Esophagus squamous epithelium (tissue), 5 donors: ENCODE results near the gene HMGCS2. TPM values are rescaled to one million over a fixed set of nuclear protein-coding genes. Genes with fewer than 3 reads are reported as not detected.

ENCODE experiments used
- DNase-seq: peaks from one replicate; lab custom pipeline; 2025; lab: John Stamatoyannopoulos, UW
- H3K27ac ChIP-seq, 4 donors: fragments of 200-600 bp; sonication (generic); one replicate each; pipeline ENCODE4 v1.5.1; 2016 to 2019; ENCODE audit warnings: mild to moderate bottlenecking in 1 of 4
- H3K27me3 ChIP-seq, 4 donors: fragments of 200-600 bp; sonication (generic); 1 replicate in 3 of 4; 2 replicates in 1 of 4; pipeline versions ENCODE4 v1.5.1 to v1.6.0; 2017 to 2021; ENCODE audit warnings: antibody characterized with exemption in 1 of 4
- H3K36me3 ChIP-seq, 3 donors: fragments of 200-600 bp; sonication (generic); one replicate each; pipeline ENCODE4 v1.5.1; 2016 to 2019
- H3K4me1 ChIP-seq, 3 donors: fragments of 200-600 bp; sonication (generic); one replicate each; pipeline ENCODE4 v1.5.1; 2017 to 2019
- H3K4me3 ChIP-seq, 4 donors: fragments of 200-600 bp; sonication (generic); 1 replicate in 3 of 4; 2 replicates in 1 of 4; pipeline ENCODE4 v1.5.1; 2016 to 2019; ENCODE audit warnings: mild to moderate bottlenecking in 2 of 4, moderate library complexity in 1 of 4
- H3K9me3 ChIP-seq, 3 donors: fragments of 200-600 bp; sonication (generic); one replicate each; pipeline ENCODE4 v1.5.1; 2016 to 2019
- CTCF ChIP-seq, 6 experiments: fragments of 450-650 bp in 4 of 6; fragments of 200-600 bp in 2 of 6; sonication (generic) in 2 of 6; IDR thresholded peaks; one replicate each; pipeline ENCODE4 v1.5.1; 2016 to 2019; ENCODE audit warnings: antibody characterized with exemption in 6 of 6, mild to moderate bottlenecking in 4 of 6, moderate library complexity in 4 of 6
- POLR2A ChIP-seq, 4 donors: fragments of 450-650 bp; IDR thresholded peaks; one replicate each; pipeline ENCODE4 v1.6.1; 2017; ENCODE audit warnings: antibody characterized with exemption in 4 of 4, mild to moderate bottlenecking in 4 of 4, moderate library complexity in 3 of 4
- WGBS, 2 donors: methylation state at CpG; one replicate each; pipeline ENCODE4 v1.1.5; 2018; 5-methylcytosine and 5-hydroxymethylcytosine counted together
- intact Hi-C: fragments of 100-400 bp; cut with DNase I; formaldehyde crosslinking; loops from one replicate; pipeline ENCODE4 v1.15.0; 2022
- total RNA-seq, 4 donors: library from RNA; depleted of rRNA; stranded (reverse); fragments of >200 nt; gene quantifications; one replicate each; pipeline ENCODE4 v1.1.0, GENCODE V29; 2016
- donor health status: DM: yes; HTN: yes; CAD: no.

Gene HMGCS2
- total RNA-seq, 4 donors from 2014 or later: 1.1 to 27.0 (median 2.5) TPM; not detected in 1

GRCh38 chr1:119703666-119704450 lies 64.8 kb downstream of the HMGCS2 start:
- no peaks in the 10 kb centered on the region for H3K27me3 ChIP-seq
- no peak overlapping the region for H3K27ac ChIP-seq
- H3K4me3 ChIP-seq: no peak overlapping the region
- intact Hi-C loops: no loop called here
- TF ChIP-seq POLR2A (IDR thresholded peaks at IDR 0.05) (no peak), CTCF (IDR thresholded peaks at IDR 0.05) (no peak)
- peaks cover 0 to 12% (median 7%) of the 10 kb centered on the region in 3 donors for H3K9me3 ChIP-seq
- DNase-seq: no peak
- no peaks in the 10 kb centered on the region for H3K4me1 ChIP-seq
- 63 to 68% methylated on average over 6 of the region's 6 CpGs for WGBS, 2 donors
- no peaks in the 10 kb centered on the region for H3K36me3 ChIP-seq

GRCh38 chr1:119702384-119702783 lies 66.3 kb downstream of the HMGCS2 start:
- peaks cover 0 to 12% (median 7%) of the 10 kb centered on the region in 3 donors for H3K9me3 ChIP-seq
- no peaks in the 10 kb centered on the region for H3K4me1 ChIP-seq
- intact Hi-C loops: no loop called here
- no peak for DNase-seq
- H3K27me3 ChIP-seq: no peaks in the 10 kb centered on the region
- H3K27ac ChIP-seq: no peak overlapping the region
- 47 to 66% methylated on average over 2 of the region's 2 CpGs for WGBS, 2 donors
- no peak overlapping the region for H3K4me3 ChIP-seq
- TF ChIP-seq POLR2A (IDR thresholded peaks at IDR 0.05): no peak
- TF ChIP-seq CTCF (IDR thresholded peaks at IDR 0.05): no peak
- H3K36me3 ChIP-seq: no peaks in the 10 kb centered on the region

GRCh38 chr1:119701659-119702058 lies 67.0 kb downstream of the HMGCS2 start:
- peaks cover 0 to 3% (median 0%) of the 10 kb centered on the region in 3 donors for H3K4me1 ChIP-seq
- intact Hi-C loops: no loop called here
- H3K9me3 ChIP-seq: peaks cover 0 to 12% (median 7%) of the 10 kb centered on the region in 3 donors
- H3K4me3 ChIP-seq: no peak overlapping the region
- no peak for DNase-seq
- no peak for TF ChIP-seq POLR2A (IDR thresholded peaks at IDR 0.05)
- no peak for TF ChIP-seq CTCF (IDR thresholded peaks at IDR 0.05)
- no peak overlapping the region for H3K27ac ChIP-seq
- H3K27me3 ChIP-seq: no peaks in the 10 kb centered on the region
- H3K36me3 ChIP-seq: no peaks in the 10 kb centered on the region

GRCh38 chr1:119700326-119700725 lies 68.4 kb downstream of the HMGCS2 start:
- DNase-seq: no peak
- no peaks in the 10 kb centered on the region for H3K36me3 ChIP-seq
- H3K27ac ChIP-seq: no peak overlapping the region
- TF ChIP-seq CTCF (IDR thresholded peaks at IDR 0.05): no peak
- no peak for TF ChIP-seq POLR2A (IDR thresholded peaks at IDR 0.05)
- intact Hi-C loops: no loop called here
- 30 to 58% methylated on average over 2 of the region's 2 CpGs for WGBS, 2 donors
- H3K4me1 ChIP-seq: peaks cover 0 to 7% (median 0%) of the 10 kb centered on the region in 3 donors
- H3K27me3 ChIP-seq: no peaks in the 10 kb centered on the region
- H3K9me3 ChIP-seq: peaks cover 0 to 12% (median 7%) of the 10 kb centered on the region in 3 donors
- H3K4me3 ChIP-seq: no peak overlapping the region

Other genes with a start within 250 kb of the HMGCS2 start
- 1 to 10 TPM in 2 of 4 donors, under 1 TPM in 2; 0.34 to 3.3 (median 1.4) TPM for gene ZNF697, start 120.6 kb downstream of the HMGCS2 start, total RNA-seq
- gene PHGDH, start 57.0 kb downstream of the HMGCS2 start, total RNA-seq: 10 to 100 TPM; 34.5 to 89.7 (median 43.2) TPM
- not detected for gene REG4, start 42.6 kb upstream of the HMGCS2 start, total RNA-seq
- gene ADAM30, start 127.6 kb upstream of the HMGCS2 start, total RNA-seq: not detected